GM19455 (cell line): ENCODE results near the gene ITIH4.

Source experiments
- ATAC-seq: cut with Tn5 transposase; IDR thresholded peaks from one replicate; pipeline ENCODE4 v1.9.1; 2021; ENCODE audit not compliant: unreplicated experiment

Gene ITIH4

DNA sequence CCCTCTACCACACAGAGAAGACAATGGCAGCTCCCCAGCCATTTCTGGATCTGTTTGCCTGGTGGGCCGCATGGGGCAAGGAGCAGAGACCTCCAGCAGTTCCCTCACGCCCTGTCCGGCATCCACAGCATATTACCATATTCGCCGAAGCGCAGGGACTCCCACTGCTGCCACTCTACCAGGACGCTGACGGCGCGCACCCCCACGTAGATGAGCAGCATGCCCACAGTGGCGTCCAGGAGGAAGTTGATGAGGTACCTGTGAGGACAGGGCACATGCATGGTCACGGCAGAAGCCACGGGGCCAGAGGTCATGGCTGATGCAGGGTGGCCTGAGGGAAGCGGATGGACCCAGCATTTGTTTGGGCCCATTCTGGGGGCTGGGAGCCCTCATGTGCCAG, 19.2 kb upstream of the ITIH4 start:
- ATAC-seq = no peak

GRCh38 chr3:52848617-52849016, 18.1 kb upstream of the ITIH4 start:
- ATAC-seq = no peak

DNA sequence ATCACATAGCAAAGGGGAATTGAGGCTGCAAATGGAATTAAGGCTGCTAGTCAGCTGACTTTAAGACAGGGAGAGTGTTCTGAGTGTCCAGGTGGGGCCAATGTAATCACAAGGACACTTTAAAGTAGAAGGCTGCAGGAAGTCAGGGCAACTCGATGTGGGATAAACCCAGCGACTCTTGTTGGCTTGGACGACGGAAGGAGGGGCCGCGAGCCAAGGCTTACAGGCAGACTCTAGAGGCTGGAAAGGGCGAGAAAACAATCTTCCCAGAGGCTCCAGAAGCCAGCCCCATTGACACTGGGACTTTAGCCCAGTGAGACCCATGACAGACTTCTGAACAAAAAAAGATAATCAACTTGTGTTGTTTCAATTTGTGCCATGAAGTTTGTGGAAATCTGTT, 17.3 kb upstream of the ITIH4 start:
- no peak for ATAC-seq

DNA sequence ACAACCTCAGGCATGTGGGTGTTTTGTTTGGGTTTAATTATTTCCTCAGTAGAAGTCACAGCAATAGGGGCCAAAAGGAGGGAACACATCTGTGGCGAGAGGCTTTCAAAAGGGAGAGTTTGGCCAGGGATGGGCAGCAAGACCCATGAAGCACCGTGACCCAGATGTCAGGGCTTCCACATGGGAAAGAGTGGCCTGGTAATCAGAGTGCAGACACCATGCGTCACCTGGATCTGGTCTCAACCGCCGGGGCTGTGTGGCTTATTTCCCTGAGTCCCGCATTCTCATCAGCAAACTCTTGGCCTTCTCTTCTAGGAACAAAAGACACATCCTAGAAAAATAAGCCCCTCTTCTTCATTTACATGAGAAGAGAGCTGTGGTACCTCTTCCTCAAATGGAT, 16.8 kb upstream of the ITIH4 start:
- no peak for ATAC-seq

DNA sequence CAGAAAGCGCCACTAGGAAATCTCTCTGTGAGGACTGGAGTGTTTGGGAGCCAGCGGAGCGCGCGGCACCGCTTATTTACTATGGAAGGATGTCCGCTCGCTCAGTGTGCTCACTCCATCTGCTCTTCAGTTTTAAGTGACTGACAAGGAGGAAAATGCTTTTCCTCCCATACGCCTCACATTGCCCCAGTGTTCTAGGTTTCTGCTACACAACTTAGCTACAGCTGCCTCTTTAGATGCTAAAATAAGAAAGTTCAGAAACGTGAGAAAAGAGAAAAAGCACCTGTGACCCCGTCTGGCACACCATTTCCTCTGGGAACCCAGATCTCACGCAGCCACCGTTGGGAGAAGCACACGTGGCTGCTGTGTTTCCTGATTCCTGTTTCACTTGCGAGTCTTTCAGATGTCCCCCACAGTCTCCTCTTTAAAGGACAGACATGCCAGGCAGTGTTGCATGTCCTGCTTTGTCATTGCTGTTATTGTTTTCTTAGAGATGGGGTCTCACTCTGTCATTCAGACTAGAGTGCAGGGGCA, 16.0 kb upstream of the ITIH4 start:
- no peak for ATAC-seq

DNA sequence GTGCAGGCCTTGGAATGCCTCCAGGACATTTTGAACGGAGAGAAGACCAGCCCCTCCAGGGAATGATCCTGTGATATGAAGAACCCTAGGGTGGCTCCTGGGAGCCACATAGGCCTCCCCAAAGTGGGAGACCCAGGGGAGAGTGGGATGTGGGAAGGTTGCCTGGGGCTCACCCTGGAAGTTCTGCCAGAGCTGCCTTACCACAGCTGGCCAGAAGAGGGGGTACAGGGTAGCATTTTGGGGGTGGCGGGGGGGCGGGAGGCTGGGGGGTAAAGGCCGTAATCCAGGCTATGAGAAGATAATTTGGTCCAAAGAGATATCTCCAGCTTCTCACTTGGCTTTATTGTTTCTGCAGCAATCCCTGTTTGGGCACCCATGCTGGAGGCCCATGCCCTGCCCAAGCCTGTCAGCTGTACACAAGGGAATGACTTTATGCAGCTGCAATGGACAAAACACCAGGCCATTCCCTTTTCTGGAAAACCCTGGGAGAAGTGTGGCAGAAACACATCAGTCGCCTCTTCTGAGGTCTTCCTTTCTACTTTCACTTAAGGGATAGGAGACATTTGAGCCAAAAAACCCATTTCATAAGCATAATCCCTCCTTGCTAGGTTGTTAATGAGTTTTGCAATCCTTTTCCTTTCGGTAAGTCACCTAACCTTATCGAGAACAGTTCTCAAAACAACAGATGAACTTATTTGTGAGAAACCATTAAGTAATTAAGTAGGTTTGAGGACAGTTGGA, 15.4 kb upstream of the ITIH4 start:
- ATAC-seq = no peak

- ATAC-seq = no peak
These were observed 14.7 kb upstream of the ITIH4 start for GRCh38 chr3:52845157-52845556.

GRCh38 chr3:52844290-52844975, 14.0 kb upstream of the ITIH4 start:
- ATAC-seq = no peak

DNA sequence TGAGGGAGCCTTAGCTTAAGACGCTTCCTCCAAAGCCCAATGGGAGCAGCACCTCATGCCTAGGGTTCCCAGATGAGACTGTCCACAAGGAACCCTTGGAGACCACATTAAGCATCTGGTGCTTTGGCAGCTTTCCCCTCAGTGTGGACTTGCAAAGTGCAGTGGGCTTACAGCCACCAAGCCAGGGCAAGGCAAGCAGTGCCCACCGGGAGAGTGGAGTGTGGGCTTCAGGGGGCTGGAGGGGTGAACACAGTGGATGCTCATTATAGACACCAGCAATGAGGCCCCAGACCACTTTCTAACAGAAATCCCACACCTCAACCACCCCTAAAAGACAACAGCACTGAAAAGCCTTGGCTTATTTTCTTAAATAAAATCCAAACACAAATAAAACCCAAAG, 13.4 kb upstream of the ITIH4 start:
- no peak for ATAC-seq

DNA sequence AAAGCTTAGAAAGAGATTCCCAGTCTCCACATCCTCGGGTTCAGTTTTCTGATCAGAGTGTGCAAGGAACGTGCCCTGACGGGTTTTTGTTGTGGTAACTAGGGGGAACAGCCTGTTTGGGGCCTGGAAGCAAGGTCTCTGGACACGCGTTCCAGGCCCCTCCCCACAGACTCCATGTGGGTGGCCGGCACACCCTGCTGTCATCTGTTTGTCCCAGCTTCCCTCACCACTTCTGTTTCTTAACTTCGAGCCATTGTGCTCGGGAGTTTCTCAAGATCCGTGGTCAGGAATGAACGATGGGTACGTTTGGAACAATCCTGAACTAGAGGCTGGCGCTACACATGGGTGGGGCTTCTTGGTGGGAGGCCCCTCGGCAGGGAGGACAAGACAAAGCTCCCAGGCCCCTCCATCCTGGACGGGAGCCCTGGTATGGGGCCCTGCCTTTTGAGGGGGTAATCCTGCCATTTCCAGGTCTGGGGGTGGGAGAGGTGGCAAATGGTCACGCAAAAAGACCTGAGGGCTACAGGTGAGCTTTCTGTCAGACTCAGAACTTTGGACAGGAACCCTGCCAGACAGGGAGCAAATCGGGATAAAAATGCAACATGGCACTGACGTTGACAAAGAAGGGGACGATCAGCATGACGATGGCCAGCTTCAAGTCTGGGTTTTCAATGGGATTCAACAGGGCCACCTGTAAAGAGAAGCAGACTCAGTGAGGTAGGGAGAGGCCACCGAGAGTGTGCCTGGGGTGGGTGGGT, 12.8 kb upstream of the ITIH4 start:
- no peak for ATAC-seq

DNA sequence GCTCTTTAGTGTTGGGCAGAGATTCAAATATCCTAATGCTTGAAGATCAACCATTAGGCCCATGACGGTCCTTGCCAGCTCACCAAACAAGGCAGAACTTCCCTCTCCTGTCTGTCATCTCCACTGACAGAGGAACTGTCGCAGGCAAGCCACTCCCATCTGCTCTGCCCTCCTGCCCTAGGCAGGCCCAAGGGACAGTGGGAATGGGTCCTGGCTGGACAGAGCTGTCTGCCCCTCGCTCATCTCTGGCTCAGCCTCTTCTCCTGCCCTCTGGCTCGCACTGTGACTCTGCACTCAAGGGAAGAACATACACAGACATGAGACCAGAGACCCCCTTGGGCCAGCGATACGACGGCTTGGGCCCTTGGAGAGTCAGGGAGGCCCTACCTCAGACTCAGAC, 12.0 kb upstream of the ITIH4 start:
- no peak for ATAC-seq

GRCh38 chr3:52841981-52842340, 11.5 kb upstream of the ITIH4 start:
- ATAC-seq = no peak

DNA sequence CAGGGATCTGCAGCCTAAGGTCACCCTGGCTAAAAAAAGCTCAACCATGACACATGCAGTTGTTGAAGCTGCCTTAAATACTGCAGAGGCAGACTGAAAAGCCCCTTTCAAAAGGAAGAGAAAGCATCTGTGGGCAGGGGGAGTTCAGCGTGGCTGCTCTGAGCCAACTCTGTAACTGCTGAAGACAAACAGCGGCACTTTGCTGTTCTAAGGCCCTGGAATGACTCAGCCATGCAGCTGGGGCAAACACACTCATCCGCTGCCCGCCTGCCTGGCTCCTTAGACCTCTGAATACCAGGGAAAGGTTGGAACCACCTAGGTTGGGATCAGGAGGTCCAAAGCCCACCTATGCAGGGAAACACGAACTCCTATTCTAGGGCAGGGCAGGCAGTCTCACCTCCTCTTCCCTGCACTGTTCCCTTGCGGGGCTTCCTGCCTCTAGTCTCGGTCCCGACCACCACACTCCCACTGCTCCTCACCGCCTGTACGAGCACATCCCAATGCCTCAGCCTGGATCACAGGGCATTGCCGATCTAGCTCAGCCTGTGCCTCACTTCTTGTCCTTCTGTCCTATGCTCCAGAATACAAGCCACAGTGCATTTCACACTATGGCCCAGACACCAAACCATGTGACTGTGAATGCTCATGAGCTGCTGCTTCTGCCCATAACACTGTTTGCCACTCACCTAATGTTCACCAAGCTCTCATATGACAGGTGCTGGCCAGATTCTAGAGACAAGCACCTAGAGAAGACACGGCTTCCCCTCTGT, 10.9 kb upstream of the ITIH4 start:
- no peak for ATAC-seq

- ATAC-seq = no peak
These were observed 9.5 kb upstream of the ITIH4 start for GRCh38 chr3:52839892-52840545.

- ATAC-seq = no peak
These were observed 8.8 kb upstream of the ITIH4 start for GRCh38 chr3:52839268-52839575.

GRCh38 chr3:52838561-52839267, 8.2 kb upstream of the ITIH4 start:
- ATAC-seq = no peak

DNA sequence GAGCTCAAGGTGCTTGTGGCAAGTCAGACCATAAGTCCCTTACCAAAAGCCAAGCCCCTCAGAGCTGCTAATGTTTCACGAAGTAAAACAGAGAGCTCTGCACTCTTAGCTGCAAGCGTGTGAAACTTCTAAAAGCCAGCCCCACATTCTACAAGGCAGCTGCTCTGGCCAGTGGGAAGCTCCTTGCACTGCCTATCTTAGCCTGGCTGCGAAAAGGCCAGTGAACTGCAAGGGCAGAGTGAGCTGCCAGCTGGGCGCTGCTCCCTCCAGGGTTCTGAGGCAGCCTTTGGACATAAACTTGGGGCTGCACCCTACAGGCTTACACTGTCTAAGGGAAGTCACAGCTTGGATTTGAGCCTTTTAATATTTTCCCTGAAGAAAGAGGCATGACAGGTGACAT, 6.5 kb upstream of the ITIH4 start:
- no peak for ATAC-seq

- no peak for ATAC-seq
These were observed 6.0 kb upstream of the ITIH4 start for GRCh38 chr3:52836471-52836845.

DNA sequence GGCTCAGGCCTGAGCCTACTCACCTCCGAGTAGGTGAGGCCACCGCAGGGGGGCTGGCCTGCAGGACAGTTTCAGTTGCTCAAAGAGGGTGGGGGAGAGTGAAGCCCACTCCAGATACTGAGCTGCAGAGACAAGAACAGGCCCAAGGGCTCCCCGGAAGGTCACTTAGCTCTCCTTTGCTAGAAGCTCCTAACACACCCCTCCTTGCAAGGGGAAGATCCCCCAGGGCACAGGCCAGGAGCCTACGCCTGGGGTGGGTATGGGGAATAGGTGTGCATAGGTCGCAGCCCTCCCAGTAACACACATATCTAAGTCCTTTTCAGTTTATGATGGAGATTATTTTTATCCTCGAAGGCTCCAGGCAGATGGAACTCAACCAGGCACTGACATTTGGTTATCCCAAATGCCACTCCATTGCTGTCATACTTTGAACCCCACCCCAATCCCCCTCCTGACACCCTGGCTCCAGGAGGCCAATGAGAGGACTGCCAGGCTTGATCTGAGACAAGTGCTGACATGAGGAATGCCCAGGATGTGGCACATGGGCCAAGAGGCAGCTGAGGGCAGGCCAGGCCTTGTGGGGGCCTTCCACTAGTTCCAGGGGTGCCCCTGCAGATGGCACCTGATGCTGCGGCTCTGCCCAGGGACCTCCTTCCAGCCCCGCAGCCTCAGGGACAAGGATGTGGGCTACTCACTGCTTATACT, 5.4 kb upstream of the ITIH4 start:
- ATAC-seq = no peak
